PC-9 (cell line): ENCODE data around the gene GXYLT1. TPM values are rescaled to one million over a fixed set of nuclear protein-coding genes. Genes with fewer than 3 reads are reported as not detected.
A peak's percentile ranks its signal among the peaks of the same experiment; 100 is the strongest.
"Not testable (repeated sequence)": the region's sequence is repeated elsewhere in the genome, so short reads cannot be mapped to it uniquely, and the experiment has no call there.

Source experiments
- BruUV-seq: library from RNA; stranded (reverse); fragments of 400-500 nt; replicated peaks from 2 replicates; lab custom pipeline; 2021; lab: Mats Ljungman, UMichigan
- CTCF ChIA-PET: fragments of 300-600 bp; sonication (Branson Sonifier 250); formaldehyde crosslinking; loops from one replicate; lab custom pipeline; 2022; ENCODE audit warnings: antibody characterized with exemption; lab: Charles Lee
- POLR2A ChIA-PET: fragments of 300-600 bp; sonication (Branson Sonifier 250); formaldehyde crosslinking; loops from one replicate; lab custom pipeline; 2022; ENCODE audit warnings: antibody characterized with exemption; ENCODE audit not compliant: unreplicated experiment; lab: Charles Lee
- DNase-seq, 2 experiments: peaks; one replicate each; pipeline versions ENCODE4 v3.0.0 to v3.0.0-alpha.2; 2015 to 2022; ENCODE audit warnings: mixed read lengths in 1 of 2
- H2AFZ ChIP-seq: fragments of 200-600 bp; sonication (generic); 2 replicates; pipeline ENCODE4 v1.8.1; 2017; ENCODE audit warnings: antibody characterized with exemption
- H3F3A ChIP-seq: fragments of 200-600 bp; sonication (generic); 2 replicates; pipeline ENCODE4 v1.8.1; 2017; ENCODE audit warnings: antibody characterized with exemption, mild to moderate bottlenecking, low read depth; ENCODE audit not compliant: insufficient read depth
- H3K27ac ChIP-seq: fragments of 200-600 bp; sonication (generic); 2 replicates; pipeline ENCODE4 v1.6.1; 2016; ENCODE audit warnings: mixed run types
- H3K27me3 ChIP-seq: fragments of 200-600 bp; sonication (generic); 2 replicates; pipeline ENCODE4 v1.6.1; 2016; ENCODE audit warnings: low read depth, mixed run types; ENCODE audit not compliant: insufficient read depth
- H3K36me3 ChIP-seq: fragments of 200-600 bp; sonication (generic); 2 replicates; pipeline ENCODE4 v1.6.1; 2016; ENCODE audit warnings: low read depth, mixed run types
- H3K4me1 ChIP-seq: fragments of 200-600 bp; sonication (generic); replicated peaks from 2 replicates; pipeline ENCODE4 v1.6.1; 2016; ENCODE audit warnings: mixed run types; ENCODE audit not compliant: insufficient read depth
- H3K4me2 ChIP-seq: fragments of 200-600 bp; sonication (generic); 2 replicates; pipeline ENCODE4 v1.6.1; 2017; ENCODE audit warnings: mixed run types
- H3K4me3 ChIP-seq: fragments of 200-600 bp; sonication (generic); 2 replicates; pipeline ENCODE4 v1.6.1; 2016; ENCODE audit warnings: mixed run types
- H3K79me2 ChIP-seq: fragments of 200-600 bp; sonication (generic); 2 replicates; pipeline ENCODE4 v1.6.1; 2017; ENCODE audit warnings: low read depth, mixed run types
- H3K9me2 ChIP-seq: fragments of 200-600 bp; sonication (generic); 2 replicates; pipeline ENCODE4 v1.8.1; 2017; ENCODE audit warnings: mild to moderate bottlenecking; ENCODE audit not compliant: insufficient read depth
- H3K9me3 ChIP-seq: fragments of 200-600 bp; sonication (generic); 2 replicates; pipeline ENCODE4 v1.8.1; 2016; ENCODE audit warnings: low read depth; ENCODE audit not compliant: insufficient read depth
- H4K20me1 ChIP-seq: fragments of 200-600 bp; sonication (generic); 2 replicates; pipeline ENCODE4 v1.8.1; 2017; ENCODE audit not compliant: insufficient read depth
- CTCF ChIP-seq: fragments of 200-600 bp; sonication (generic); conservative IDR thresholded peaks from 2 replicates; pipeline ENCODE4 v1.6.1; 2017; ENCODE audit warnings: mixed run types, antibody characterized with exemption, mild to moderate bottlenecking, moderate library complexity
- EZH2 ChIP-seq: fragments of 200-600 bp; sonication (generic); IDR thresholded peaks from 2 replicates; pipeline ENCODE4 v1.8.0; 2017; ENCODE audit warnings: antibody characterized with exemption, low read depth
- intact Hi-C: fragments of 100-400 bp; cut with micrococcal nuclease; formaldehyde crosslinking; loops from one replicate; pipeline ENCODE4 v1.10.0; 2022; ENCODE audit not compliant: unreplicated experiment
- total RNA-seq: library from RNA; stranded (reverse); gene quantifications from 2 replicates; pipeline ENCODE4 v1.2.3, GENCODE V29; 2021

GXYLT1 gene
- total RNA-seq, 1 experiment from 2014 or later: 7.8 TPM

GRCh38 chr12:42059127-42059526, 85.5 kb downstream of the GXYLT1 start:
- Histone ChIP-seq H3K9me3 (no peaks in the 10 kb centered on the region), H3K27ac (no peak overlapping the region), H3K4me2 (no peak overlapping the region), H4K20me1 (no peaks in the 10 kb centered on the region), H3K4me1 (no peaks in the 10 kb centered on the region), H3F3A (no peaks in the 10 kb centered on the region), H2AFZ (no peak overlapping the region), H3K27me3 (no peaks in the 10 kb centered on the region), H3K79me2 (no peaks in the 10 kb centered on the region), H3K36me3 (no peaks in the 10 kb centered on the region), H3K4me3 (no peak overlapping the region), H3K9me2 (no peaks in the 10 kb centered on the region)
- ChIA-PET POLR2A (no interaction called here), CTCF (no interaction called here)
- no peak for TF ChIP-seq CTCF
- TF ChIP-seq EZH2: no peak
- intact Hi-C loops: no loop called here
- no TSS peak for BruUV-seq
- no peak for DNase-seq

GRCh38 chr12:42056130-42056529, 88.5 kb downstream of the GXYLT1 start:
- Histone ChIP-seq H3K4me2 (no peak overlapping the region), H3F3A (no peaks in the 10 kb centered on the region), H3K36me3 (no peaks in the 10 kb centered on the region), H3K9me3 (no peaks in the 10 kb centered on the region), H4K20me1 (no peaks in the 10 kb centered on the region), H2AFZ (no peak overlapping the region), H3K79me2 (no peaks in the 10 kb centered on the region), H3K4me3 (no peak overlapping the region), H3K27ac (no peak overlapping the region), H3K4me1 (no peaks in the 10 kb centered on the region), H3K9me2 (no peaks in the 10 kb centered on the region), H3K27me3 (no peaks in the 10 kb centered on the region)
- no peak for TF ChIP-seq EZH2
- no peak for TF ChIP-seq CTCF
- CTCF ChIA-PET: no interaction called here
- BruUV-seq: no TSS peak
- intact Hi-C loops: no loop called here
- POLR2A ChIA-PET: interaction anchor here (0.5 kb wide), 1 partner anchor 189 kb away, joined by 4 read pairs; no protein-coding TSS in a partner anchor
- DNase-seq: no peak

- no peaks in the 10 kb centered on the region for H3K4me1 ChIP-seq
- ChIA-PET POLR2A (no interaction called here), CTCF (no interaction called here)
- no peak overlapping the region for H3K27ac ChIP-seq
- intact Hi-C loops: no loop called here
- no peaks in the 10 kb centered on the region for H4K20me1 ChIP-seq
- TF ChIP-seq CTCF (no peak), EZH2 (no peak)
- DNase-seq: no peak
- no peak overlapping the region for H2AFZ ChIP-seq
- no peaks in the 10 kb centered on the region for H3K79me2 ChIP-seq
- no peak overlapping the region for H3K4me2 ChIP-seq
- no peaks in the 10 kb centered on the region for H3K27me3 ChIP-seq
- no peak overlapping the region for H3K4me3 ChIP-seq
- BruUV-seq: no TSS peak
- H3F3A ChIP-seq: no peaks in the 10 kb centered on the region
- no peaks in the 10 kb centered on the region for H3K9me3 ChIP-seq
- no peaks in the 10 kb centered on the region for H3K36me3 ChIP-seq
- no peaks in the 10 kb centered on the region for H3K9me2 ChIP-seq
Measured at GRCh38 chr12:42053456-42053855, 91.2 kb downstream of the GXYLT1 start.

GRCh38 chr12:42048980-42049379, 95.7 kb downstream of the GXYLT1 start:
- CTCF ChIA-PET, H3K9me3 ChIP-seq, H3K27ac ChIP-seq, H3K9me2 ChIP-seq, H2AFZ ChIP-seq, H3F3A ChIP-seq, H3K79me2 ChIP-seq, intact Hi-C loops, H3K36me3 ChIP-seq, BruUV-seq, H3K4me3 ChIP-seq, H3K27me3 ChIP-seq, H4K20me1 ChIP-seq, H3K4me1 ChIP-seq: not testable (repeated sequence)
- peak in 1 of 2 experiments; percentile 3 for DNase-seq
- peak overlapping the region; percentile 34; the same call in 1 of the 2 replicates for H3K4me2 ChIP-seq
- POLR2A ChIA-PET: interaction anchor here (0.7 kb wide), 1 partner anchor 777 kb away, joined by 3 read pairs; no protein-coding TSS in a partner anchor
